GM12891 (cell line): Measurements from ENCODE around the gene PIM3.

Source experiments
- DNase-seq: peaks from one replicate; pipeline ENCODE4 v3.0.0; 2011; ENCODE audit warnings: low spot score; ENCODE audit not compliant: insufficient read length
- FAIRE-seq: peaks from 2 replicates; lab custom pipeline; 2011; peaks lifted over from hg19 to GRCh38; lab: Jason Lieb, UNC
- PAX5 ChIP-seq: IDR thresholded peaks from 2 replicates; pipeline ENCODE4 v1.6.1; 2011; ENCODE audit warnings: low read length, moderate library complexity, mild to moderate bottlenecking; ENCODE audit not compliant: insufficient read depth, severe bottlenecking
- POLR2A ChIP-seq: IDR thresholded peaks from 2 replicates; pipeline ENCODE4 v1.6.1; 2011; ENCODE audit warnings: low read depth, low read length, control low read depth
- POLR2AphosphoS5 ChIP-seq: IDR thresholded peaks from 2 replicates; pipeline ENCODE4 v1.6.1; 2011; ENCODE audit warnings: low read depth, low read length, control low read depth
- POU2F2 ChIP-seq: IDR thresholded peaks from 2 replicates; pipeline ENCODE4 v1.6.1; 2011; ENCODE audit warnings: low read depth, mild to moderate bottlenecking, control low read depth, low read length, moderate library complexity
- SPI1 ChIP-seq: IDR thresholded peaks from 2 replicates; pipeline ENCODE4 v1.6.1; 2011; ENCODE audit warnings: low read depth, low read length, control low read depth
- TAF1 ChIP-seq: IDR thresholded peaks from 2 replicates; pipeline ENCODE4 v1.6.1; 2011; ENCODE audit warnings: low read depth, low read length, control low read depth

The PIM3 gene

DNA sequence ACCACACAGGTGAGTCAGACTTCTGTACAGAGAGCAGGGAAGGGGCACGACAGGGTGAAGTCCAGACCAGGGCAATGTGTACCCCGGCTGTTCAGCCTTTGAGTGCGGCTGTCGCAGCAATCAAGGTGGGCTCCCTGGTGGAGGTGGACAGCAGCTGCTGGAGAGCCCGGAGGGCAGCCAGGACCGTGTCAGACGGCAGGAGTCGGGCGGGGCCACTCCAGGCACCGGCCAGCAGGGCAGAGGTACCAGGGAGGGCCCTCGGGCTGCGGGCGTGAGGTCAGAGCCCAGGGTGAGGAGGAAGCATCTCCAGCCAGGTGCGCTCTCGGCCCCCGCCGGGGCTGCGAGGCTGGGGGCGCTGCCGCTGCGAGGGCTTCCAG lies 802 bp upstream of the PIM3 start:
- no peak for TF ChIP-seq TAF1
- TF ChIP-seq POLR2AphosphoS5: 0 out of 2 replicates have a peak, but pooled peaks have one; percentile 48
- no peak for DNase-seq
- no peak for FAIRE-seq

DNA sequence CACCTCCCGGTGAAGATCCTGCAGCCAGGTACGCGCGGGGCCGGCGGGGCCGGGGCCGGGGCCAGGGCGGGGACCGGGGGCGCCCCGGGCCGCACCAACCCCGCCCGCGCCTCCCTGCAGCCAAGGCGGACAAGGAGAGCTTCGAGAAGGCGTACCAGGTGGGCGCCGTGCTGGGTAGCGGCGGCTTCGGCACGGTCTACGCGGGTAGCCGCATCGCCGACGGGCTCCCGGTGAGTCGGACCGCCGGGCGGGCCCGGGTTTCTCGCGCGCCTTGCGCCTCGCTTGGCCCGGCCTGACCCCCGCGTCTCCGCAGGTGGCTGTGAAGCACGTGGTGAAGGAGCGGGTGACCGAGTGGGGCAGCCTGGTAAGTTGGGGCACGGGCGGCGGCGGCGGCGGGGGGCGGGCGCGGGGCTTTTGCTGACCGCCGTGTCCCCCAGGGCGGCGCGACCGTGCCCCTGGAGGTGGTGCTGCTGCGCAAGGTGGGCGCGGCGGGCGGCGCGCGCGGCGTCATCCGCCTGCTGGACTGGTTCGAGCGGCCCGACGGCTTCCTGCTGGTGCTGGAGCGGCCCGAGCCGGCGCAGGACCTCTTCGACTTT lies 531 bp downstream of the PIM3 start:
- TF ChIP-seq PAX5 (no peak), POLR2AphosphoS5 (no peak), POU2F2 (no peak), TAF1 (no peak), POLR2A (no peak), SPI1 (no peak)
- DNase-seq: no peak
- no peak for FAIRE-seq

DNA sequence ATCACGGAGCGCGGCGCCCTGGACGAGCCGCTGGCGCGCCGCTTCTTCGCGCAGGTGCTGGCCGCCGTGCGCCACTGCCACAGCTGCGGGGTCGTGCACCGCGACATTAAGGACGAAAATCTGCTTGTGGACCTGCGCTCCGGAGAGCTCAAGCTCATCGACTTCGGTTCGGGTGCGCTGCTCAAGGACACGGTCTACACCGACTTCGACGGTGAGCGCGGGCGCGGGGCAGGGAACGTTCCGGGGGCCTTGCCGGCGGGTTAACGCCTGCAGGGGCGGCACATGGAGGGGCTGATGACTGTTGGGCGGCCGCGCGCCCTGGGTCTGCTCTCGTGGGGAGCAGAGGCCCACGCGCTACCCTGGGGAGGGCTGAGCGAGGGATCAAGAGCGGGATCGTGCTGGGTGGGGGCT lies 1.0 kb downstream of the PIM3 start:
- DNase-seq (no peak), FAIRE-seq (peak; percentile 84)
- no peak for TF ChIP-seq SPI1
- no peak; the same call in 1 of the 2 replicates for TF ChIP-seq POLR2A
- TF ChIP-seq TAF1: no peak
- no peak; the same call in 1 of the 2 replicates for TF ChIP-seq POLR2AphosphoS5
- no peak for TF ChIP-seq POU2F2
- no peak for TF ChIP-seq PAX5

DNA sequence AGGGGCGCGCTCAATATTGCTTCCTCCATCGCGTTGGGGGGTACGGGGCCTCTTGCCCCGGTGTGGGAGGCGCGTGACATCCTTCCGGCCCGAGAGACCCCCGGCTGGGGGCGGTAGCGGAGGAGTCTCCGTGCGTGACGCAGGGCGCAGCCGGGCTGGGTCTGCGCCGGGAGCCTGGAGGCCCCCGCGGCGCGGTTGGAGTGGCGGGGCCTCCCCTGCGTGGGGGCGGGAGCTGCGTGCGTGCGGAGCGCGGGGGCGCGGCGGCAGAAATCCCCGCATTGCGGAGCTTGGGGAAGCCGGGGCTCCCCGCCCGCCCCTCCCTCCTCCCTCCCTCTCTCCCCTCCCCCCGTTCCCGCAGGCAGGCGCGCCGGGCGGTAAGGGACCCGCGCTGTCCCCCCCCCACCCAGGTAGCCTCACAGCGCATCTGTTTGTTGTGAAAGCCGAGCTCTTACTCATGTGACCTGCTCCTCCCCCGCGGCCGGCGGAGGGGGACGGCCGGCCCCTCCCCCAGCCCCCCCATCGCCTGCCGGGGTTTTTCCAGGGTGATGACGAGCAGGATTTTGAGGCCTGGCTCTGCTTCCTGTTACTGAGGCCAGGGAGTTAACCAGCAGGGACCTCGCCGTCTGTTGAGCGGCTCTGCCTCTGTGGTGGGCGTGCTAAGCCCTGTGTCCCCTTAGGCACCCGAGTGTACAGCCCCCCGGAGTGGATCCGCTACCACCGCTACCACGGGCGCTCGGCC lies 1.6 kb downstream of the PIM3 start:
- TF ChIP-seq PAX5 (no peak), SPI1 (no peak), POLR2AphosphoS5 (no peak; the same call in 1 of the 2 replicates), TAF1 (no peak), POLR2A (no peak; the same call in 1 of the 2 replicates), POU2F2 (no peak)
- DNase-seq: peak; percentile 71
- no peak for FAIRE-seq

DNA sequence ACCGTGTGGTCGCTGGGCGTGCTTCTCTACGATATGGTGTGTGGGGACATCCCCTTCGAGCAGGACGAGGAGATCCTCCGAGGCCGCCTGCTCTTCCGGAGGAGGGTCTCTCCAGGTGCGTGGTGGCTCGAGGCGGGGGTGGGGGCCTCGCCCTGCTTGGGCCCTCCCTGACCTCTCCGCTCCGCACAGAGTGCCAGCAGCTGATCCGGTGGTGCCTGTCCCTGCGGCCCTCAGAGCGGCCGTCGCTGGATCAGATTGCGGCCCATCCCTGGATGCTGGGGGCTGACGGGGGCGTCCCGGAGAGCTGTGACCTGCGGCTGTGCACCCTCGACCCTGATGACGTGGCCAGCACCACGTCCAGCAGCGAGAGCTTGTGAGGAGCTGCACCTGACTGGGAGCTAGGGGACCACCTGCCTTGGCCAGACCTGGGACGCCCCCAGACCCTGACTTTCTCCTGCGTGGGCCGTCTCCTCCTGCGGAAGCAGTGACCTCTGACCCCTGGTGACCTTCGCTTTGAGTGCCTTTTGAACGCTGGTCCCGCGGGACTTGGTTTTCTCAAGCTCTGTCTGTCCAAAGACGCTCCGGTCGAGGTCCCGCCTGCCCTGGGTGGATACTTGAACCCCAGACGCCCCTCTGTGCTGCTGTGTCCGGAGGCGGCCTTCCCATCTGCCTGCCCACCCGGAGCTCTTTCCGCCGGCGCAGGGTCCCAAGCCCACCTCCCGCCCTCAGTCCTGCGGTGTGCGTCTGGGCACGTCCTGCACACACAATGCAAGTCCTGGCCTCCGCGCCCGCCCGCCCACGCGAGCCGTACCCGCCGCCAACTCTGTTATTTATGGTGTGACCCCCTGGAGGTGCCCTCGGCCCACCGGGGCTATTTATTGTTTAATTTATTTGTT lies 2.4 kb downstream of the PIM3 start:
- 0 out of 2 replicates have a peak, but pooled peaks have one; percentile 34 for TF ChIP-seq POLR2AphosphoS5
- no peak for TF ChIP-seq POU2F2
- DNase-seq (no peak), FAIRE-seq (peak; percentile 89)

DNA sequence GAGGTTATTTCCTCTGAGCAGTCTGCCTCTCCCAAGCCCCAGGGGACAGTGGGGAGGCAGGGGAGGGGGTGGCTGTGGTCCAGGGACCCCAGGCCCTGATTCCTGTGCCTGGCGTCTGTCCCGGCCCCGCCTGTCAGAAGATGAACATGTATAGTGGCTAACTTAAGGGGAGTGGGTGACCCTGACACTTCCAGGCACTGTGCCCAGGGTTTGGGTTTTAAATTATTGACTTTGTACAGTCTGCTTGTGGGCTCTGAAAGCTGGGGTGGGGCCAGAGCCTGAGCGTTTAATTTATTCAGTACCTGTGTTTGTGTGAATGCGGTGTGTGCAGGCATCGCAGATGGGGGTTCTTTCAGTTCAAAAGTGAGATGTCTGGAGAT lies 3.1 kb downstream of the PIM3 start:
- no peak for DNase-seq
- no peak for TF ChIP-seq POLR2A
- no peak for TF ChIP-seq POLR2AphosphoS5
- TF ChIP-seq POU2F2: no peak
- TF ChIP-seq SPI1: no peak
- FAIRE-seq: no peak

DNA sequence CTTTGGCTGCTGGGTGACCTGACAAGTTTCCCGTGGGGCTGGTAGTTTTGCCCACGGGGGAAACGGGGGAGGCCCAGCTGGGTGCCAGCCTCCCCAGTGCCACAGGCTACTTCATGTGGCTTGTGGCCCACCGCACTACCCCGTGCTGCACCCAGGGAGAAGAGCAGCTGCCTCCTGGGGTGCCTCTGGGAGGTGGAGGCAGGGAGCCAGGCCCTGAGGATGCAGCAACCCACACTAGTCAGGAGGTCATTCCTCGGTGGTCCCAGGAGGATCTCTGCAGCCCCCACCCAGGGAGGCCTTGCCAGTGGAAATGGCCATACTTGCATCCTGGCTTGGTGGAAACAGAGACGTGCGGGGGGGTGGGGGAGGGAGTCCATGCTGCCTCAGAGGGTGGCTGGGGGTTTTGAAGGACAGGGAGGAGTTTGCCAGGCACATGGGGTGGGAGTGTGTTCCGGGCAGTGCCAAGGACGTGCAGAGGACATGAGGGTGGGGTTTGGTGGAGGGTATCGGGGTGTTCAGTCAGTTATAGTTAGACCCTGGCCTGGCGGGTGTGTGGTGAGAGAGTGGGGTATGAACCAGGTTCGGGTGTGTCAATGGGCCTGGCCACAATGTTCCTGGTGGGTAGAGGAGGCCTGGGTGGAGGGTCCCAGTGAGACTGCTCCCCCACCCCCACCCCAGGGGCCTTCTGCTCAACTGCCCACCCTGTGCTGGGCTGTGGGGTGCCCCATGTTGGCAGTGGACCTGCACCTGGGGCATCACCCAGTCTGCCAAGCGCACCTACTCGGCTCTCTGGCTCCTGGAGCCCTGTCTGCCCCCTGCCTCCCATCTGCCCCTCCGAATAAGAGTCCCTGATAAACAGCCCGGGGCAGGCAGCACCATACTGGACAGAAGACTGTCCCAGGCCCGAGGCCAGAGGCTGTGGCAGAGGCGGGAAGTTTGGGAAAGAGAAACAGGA lies 3.8 kb downstream of the PIM3 start:
- no peak for DNase-seq
- TF ChIP-seq POLR2AphosphoS5 (peak; percentile 70), POLR2A (peak; percentile 72; the same call in 1 of the 2 replicates), PAX5 (no peak)

DNA sequence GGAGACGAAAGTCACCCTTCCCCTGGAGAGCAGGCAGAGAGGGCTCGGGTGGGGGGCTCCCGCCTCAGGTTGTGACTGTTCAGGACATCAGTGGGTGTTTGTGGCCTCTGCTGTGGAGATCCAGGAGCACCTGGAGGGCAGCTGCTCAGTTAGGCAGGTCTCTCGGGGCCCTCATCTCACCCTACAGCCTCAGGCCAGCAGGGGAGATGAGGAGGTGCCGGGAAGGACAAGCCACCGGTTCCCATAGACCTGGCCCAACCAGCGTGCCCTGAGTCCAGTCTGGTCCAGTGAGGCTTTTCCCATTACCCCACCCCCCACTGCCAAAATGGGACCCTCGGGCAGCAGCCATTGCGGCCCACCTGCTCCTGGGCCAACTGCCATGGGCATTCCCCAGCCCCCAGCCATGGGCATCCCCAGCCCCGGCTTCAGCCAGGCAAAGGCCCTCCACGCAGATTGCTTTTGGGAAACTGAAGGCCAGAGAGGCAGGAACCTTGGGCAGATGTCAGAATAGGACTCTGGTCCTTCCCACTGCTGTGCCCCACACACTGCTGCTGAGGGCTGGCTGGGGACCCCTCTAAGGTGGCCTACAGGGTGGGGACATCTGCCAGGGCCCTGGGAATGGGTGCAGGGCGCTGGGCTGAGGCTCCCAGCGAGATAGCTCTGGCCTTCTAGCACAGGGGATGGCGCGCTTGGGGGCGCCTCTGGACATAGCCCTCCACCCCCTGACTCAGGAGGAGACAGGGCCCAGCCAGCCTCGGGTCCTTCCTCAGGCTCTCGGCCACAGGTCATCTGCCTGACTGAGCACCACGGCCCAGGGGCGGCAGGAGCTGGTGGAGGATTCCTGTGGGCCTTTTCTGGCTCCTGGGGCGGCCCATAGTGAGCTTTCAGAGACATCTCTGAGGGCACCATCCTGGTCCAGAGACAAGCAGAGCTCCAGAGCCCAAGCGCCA lies 4.8 kb downstream of the PIM3 start:
- TF ChIP-seq TAF1 (no peak), POLR2AphosphoS5 (peak; percentile 5; the same call in 1 of the 2 replicates), SPI1 (no peak)
- DNase-seq (no peak), FAIRE-seq (no peak)

More for the DNA sequence above, 3.8 kb downstream of the PIM3 start:
- no peak for FAIRE-seq
